HUES6 (cell line): ENCODE measurements around the gene ZBTB32.

Experiments used
- H3K27ac ChIP-seq: 2 replicates; pipeline ENCODE4 v1.7.0; 2013; ENCODE audit warnings: low read depth, mild to moderate bottlenecking, low read length, inconsistent platforms
- H3K27me3 ChIP-seq: 2 replicates; pipeline ENCODE4 v1.6.1; 2013; ENCODE audit warnings: low read length; ENCODE audit not compliant: control insufficient read depth, insufficient read depth
- H3K36me3 ChIP-seq: 2 replicates; pipeline ENCODE4 v1.6.1; 2013; ENCODE audit warnings: low read length; ENCODE audit not compliant: control insufficient read depth, insufficient read depth
- H3K4me1 ChIP-seq: 2 replicates; pipeline ENCODE4 v1.6.1; 2013; ENCODE audit warnings: low read length; ENCODE audit not compliant: control insufficient read depth, insufficient read depth
- H3K4me3 ChIP-seq: 2 replicates; pipeline ENCODE4 v1.5.1; 2013; ENCODE audit warnings: low read depth, low read length
- H3K9ac ChIP-seq: one replicate; pipeline ENCODE4 v1.6.1; 2013; ENCODE audit warnings: mild to moderate bottlenecking, low read length
- H3K9me3 ChIP-seq: 2 replicates; pipeline ENCODE4 v1.6.1; 2013; ENCODE audit warnings: low read depth, low read length; ENCODE audit not compliant: control insufficient read depth, insufficient read depth

The ZBTB32 gene

DNA sequence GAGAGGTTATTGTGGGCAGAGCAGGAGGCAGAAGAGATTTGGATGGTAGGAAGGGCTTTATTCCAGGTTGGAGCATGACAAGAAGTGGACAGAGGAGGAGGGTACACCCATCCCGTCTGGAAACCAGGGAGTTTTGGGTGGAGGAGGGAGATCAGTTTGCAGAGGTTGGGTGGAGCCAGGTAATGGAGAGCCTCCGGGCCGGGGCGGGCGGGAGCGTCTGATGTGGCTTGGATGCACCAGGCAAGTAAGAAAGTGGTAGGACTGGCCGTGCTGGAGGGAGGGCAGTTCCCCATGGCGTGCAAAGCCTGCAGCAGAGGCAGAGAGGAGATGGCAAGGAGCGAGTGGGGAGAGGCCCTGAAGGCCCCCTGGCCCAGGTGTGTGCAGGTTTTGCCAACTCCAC, 27.0 kb downstream of the ZBTB32 start:
- Histone ChIP-seq H3K27me3 (no peaks in the 10 kb centered on the region), H3K4me1 (no peaks in the 10 kb centered on the region), H3K9ac (no peak overlapping the region), H3K4me3 (no peak overlapping the region), H3K27ac (no peak overlapping the region), H3K9me3 (no peaks in the 10 kb centered on the region), H3K36me3 (peaks cover 92% of the 10 kb centered on the region)

DNA sequence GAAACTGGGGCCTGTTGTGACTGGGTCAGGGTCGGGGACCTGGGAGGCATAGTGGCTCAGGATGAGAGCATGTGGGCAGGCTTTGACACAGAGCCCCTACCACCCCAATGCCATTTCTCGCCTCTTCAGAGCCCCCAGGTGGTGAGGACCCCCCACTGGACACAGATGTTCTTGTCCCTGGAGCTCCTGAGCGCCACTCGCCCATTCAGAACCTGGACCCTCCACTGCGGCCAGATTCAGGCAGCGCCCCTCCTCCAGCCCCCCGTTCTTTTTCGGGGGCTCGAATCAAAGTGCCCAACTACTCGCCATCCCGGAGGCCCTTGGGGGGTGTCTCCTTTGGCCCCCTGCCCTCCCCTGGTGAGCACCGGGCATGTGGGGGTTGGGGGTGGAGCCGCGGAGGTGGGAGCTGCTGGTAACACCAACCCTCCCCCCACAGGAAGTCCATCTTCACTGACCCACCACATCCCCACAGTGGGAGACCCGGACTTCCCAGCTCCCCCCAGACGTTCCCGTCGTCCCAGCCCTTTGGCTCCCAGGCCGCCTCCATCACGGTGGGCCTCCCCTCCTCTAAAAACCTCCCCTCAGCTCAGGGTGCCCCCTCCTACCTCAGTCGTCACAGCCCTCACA, 27.5 kb downstream of the ZBTB32 start:
- H3K9me3 ChIP-seq: no peaks in the 10 kb centered on the region
- H3K4me3 ChIP-seq: no peak overlapping the region
- H3K36me3 ChIP-seq: peaks cover 94% of the 10 kb centered on the region
- no peak overlapping the region for H3K27ac ChIP-seq
- H3K27me3 ChIP-seq: no peaks in the 10 kb centered on the region
- H3K9ac ChIP-seq: no peak overlapping the region
- no peaks in the 10 kb centered on the region for H3K4me1 ChIP-seq

DNA sequence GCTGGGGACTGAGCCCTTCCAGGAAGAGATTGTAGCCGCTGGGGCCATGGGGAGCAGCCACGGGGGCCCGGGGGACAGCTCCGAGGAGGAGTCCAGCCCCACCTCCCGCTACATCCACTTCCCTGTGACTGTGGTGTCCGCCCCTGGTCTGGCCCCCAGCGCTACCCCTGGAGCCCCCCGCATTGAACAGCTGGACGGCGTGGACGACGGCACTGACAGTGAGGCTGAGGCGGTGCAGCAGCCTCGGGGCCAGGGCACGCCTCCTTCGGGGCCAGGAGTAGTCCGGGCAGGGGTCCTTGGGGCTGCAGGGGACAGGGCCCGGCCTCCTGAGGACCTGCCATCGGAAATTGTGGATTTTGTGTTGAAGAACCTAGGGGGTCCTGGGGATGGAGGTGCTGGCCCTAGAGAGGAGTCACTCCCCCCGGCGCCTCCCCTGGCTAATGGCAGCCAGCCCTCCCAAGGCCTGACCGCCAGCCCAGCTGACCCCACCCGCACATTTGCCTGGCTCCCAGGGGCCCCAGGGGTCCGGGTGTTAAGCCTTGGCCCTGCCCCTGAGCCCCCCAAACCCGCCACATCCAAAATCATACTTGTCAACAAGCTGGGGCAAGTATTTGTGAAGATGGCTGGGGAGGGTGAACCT, 28.3 kb downstream of the ZBTB32 start:
- Histone ChIP-seq H3K9me3 (no peaks in the 10 kb centered on the region), H3K4me1 (no peaks in the 10 kb centered on the region), H3K9ac (no peak overlapping the region), H3K27ac (no peak overlapping the region), H3K36me3 (peaks cover 92% of the 10 kb centered on the region), H3K27me3 (no peaks in the 10 kb centered on the region), H3K4me3 (no peak overlapping the region)

DNA sequence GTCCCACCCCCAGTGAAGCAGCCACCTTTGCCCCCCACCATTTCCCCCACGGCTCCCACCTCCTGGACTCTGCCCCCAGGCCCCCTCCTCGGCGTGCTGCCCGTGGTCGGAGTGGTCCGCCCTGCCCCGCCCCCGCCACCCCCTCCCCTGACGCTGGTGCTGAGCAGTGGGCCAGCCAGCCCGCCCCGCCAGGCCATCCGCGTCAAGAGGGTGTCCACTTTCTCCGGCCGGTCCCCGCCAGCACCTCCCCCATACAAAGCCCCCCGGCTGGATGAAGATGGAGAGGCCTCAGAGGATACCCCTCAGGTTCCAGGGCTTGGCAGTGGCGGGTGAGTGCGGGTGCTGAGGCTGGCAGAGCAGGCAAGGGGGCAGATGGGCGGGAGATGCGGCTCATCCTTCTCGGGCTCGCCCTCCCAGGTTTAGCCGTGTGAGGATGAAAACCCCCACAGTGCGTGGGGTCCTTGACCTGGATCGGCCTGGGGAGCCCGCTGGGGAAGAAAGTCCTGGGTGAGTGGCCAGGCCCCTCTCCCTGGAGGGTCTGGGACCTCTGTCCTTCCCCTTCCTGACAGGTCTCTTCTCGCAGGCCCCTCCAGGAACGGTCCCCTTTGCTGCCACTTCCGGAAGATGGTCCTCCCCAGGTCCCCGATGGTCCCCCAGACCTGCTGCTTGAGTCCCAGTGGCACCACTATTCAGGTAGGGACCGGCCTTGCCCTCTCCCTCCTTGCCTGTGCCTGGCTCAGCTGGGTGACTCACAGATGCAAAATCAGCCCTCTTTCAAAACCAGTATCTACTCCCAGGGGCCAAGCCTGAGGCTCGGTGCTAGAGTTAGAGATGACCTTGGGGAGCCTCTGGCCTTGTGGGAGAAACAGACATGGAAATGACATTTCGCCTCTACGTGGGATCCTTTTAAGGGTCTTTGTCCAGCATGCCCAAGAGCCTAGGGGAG, 29.1 kb downstream of the ZBTB32 start:
- no peak overlapping the region for H3K9ac ChIP-seq
- no peaks in the 10 kb centered on the region for H3K27me3 ChIP-seq

DNA sequence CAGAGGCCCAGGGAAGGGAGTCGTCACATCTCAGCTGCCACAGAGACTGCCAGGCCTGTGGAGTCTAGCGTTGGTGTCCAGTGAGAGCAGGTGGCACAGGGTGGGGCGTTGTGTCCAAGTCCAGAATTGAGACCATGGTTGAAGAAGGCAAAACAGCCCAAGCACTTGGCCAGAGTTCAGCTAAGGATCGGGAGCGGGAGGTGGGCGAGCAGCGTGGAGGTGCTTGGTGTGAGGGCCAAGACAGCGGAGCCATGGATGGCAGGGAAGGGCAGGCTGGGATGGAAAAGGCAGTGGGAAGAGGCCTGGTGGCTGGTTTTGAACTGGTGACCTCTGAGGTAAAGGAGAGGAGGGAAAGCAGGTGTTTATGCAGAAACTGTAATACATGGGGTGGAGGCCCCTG, 29.9 kb downstream of the ZBTB32 start:
- Histone ChIP-seq H3K27me3 (no peaks in the 10 kb centered on the region), H3K4me3 (no peak overlapping the region), H3K27ac (no peak overlapping the region), H3K9ac (no peak overlapping the region), H3K36me3 (peaks cover 90% of the 10 kb centered on the region), H3K4me1 (no peaks in the 10 kb centered on the region), H3K9me3 (no peaks in the 10 kb centered on the region)

More for the DNA sequence above, 29.1 kb downstream of the ZBTB32 start:
- no peaks in the 10 kb centered on the region for H3K4me1 ChIP-seq
- H3K27ac ChIP-seq: no peak overlapping the region
- no peaks in the 10 kb centered on the region for H3K9me3 ChIP-seq
- no peak overlapping the region for H3K4me3 ChIP-seq
- peaks cover 92% of the 10 kb centered on the region for H3K36me3 ChIP-seq

DNA sequence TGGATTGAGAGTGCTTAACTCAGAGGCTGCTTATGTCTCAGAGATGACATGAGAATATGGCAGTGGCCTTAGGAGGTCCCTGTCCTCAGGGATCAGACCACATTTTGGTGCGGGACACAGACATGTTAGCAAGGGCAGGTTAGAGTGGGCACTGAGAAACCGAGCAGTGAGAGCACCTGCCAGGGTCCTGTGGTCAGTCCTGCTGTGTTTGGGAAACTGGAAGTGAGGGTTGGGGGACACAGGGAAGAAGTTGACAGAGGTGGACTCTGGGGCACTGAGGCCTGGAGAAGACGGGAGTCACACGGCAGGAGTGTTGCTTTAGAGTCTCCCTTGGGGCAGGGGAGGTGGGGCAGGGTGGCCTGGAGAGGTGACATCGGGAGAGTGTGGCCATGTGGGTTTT, 30.5 kb downstream of the ZBTB32 start:
- Histone ChIP-seq H3K4me1 (no peaks in the 10 kb centered on the region), H3K27me3 (no peaks in the 10 kb centered on the region), H3K36me3 (peaks cover 84% of the 10 kb centered on the region), H3K4me3 (no peak overlapping the region), H3K9me3 (no peaks in the 10 kb centered on the region), H3K27ac (no peak overlapping the region), H3K9ac (no peak overlapping the region)

DNA sequence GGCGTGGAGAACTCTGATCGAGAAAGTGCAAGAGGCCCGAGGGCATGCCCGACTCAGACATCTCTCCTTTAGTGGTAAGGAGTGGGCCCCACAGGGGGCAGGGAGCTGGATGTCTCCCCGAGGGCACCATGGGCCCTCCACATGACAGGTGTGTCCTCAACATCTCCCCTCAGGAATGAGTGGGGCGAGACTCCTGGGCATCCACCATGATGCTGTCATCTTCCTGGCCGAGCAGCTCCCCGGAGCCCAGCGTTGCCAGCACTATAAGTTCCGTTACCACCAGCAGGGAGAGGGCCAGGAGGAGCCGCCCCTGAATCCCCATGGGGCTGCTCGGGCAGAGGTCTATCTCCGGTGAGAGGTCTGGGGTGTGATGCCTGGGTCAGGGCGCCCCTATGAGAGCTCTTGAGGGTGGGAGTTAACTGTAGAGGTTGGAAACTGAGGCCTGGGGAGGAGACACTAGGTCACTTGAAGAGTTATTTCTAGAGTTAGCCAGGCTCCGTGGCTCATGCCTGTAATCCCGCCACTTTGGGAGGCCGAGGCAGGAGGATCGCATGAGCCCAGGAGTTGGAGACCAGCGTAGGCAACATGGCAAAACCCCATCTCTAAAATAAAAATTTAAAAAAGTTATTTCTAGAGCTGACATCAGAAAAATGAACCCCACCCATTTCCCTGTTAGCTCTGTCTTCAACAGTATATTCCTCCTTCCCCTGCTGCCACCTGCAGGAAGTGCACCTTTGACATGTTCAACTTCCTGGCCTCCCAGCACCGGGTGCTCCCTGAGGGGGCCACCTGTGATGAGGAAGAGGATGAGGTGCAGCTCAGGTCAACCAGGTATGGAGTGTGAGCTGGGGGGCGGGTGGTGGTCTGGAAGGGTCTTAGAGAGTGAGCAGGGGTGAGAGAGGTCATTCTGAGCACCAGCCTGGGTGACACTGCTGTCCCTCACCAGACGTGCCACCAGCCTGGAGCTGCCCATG, 32.8 kb downstream of the ZBTB32 start:
- H3K36me3 ChIP-seq: peaks cover 61% of the 10 kb centered on the region

DNA sequence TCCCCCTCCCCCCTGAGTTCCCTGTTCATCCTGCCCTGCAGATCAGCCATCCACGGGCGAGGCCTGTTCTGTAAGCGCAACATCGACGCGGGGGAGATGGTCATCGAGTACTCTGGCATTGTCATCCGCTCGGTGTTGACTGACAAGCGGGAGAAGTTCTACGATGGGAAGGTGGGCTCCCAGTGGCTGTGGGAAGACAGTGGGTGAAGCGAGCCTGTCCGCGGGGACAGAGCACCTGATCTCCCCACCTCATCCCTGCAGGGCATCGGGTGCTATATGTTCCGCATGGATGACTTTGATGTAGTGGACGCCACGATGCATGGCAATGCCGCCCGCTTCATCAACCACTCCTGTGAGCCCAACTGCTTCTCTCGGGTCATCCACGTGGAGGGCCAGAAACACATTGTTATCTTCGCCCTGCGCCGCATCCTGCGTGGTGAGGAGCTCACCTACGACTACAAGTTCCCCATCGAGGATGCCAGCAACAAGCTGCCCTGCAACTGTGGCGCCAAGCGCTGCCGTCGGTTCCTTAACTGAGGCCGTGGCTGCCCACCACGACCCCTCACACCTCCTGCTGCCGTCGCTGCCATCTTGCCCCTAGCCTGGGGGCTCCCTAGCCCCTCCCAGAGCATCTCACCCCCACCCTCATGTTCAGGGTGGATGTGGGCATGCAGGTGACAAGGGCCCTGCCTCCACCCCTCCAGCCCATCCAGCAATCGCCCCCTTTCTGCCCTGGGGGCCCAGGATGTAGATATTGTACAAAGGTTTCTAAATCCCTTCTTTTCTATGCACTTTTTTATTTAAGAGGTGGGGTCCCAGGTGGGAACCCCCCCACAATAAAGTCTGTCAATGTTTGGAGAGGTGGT, 33.9 kb downstream of the ZBTB32 start:
- no peak overlapping the region for H3K27ac ChIP-seq
- no peak overlapping the region for H3K4me3 ChIP-seq
- H3K4me1 ChIP-seq: no peaks in the 10 kb centered on the region
- H3K36me3 ChIP-seq: peaks cover 53% of the 10 kb centered on the region
- no peak overlapping the region for H3K9ac ChIP-seq
- no peaks in the 10 kb centered on the region for H3K27me3 ChIP-seq
- no peaks in the 10 kb centered on the region for H3K9me3 ChIP-seq

More for the DNA sequence above, 32.8 kb downstream of the ZBTB32 start:
- H3K4me1 ChIP-seq: no peaks in the 10 kb centered on the region
- H3K9me3 ChIP-seq: no peaks in the 10 kb centered on the region
- no peaks in the 10 kb centered on the region for H3K27me3 ChIP-seq
- H3K4me3 ChIP-seq: no peak overlapping the region
- H3K27ac ChIP-seq: no peak overlapping the region
- no peak overlapping the region for H3K9ac ChIP-seq

DNA sequence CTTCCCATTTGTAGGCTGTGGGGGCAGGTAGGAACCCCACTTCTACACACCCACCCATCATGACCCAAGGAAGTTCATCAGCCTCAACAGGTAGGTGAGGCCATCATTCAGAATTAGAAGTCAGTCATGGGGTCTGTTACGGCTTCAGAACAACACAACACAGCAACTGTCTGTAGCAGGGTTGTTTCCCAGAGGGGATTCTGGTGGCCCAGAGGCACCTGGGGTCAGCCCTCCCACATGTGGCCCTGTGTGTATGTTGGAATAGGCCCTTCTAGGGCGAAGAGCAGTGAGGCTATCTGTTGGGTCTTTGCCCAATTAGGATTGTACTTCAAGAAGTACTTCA, 34.5 kb downstream of the ZBTB32 start:
- Histone ChIP-seq H3K4me1 (no peaks in the 10 kb centered on the region), H3K9ac (no peak overlapping the region), H3K27me3 (no peaks in the 10 kb centered on the region), H3K36me3 (peaks cover 47% of the 10 kb centered on the region), H3K9me3 (no peaks in the 10 kb centered on the region), H3K4me3 (no peak overlapping the region), H3K27ac (no peak overlapping the region)
